Measurements from ENCODE around the gene BOLA2B.
"Not testable (repeated sequence)": the region's sequence is repeated elsewhere in the genome, so short reads cannot be mapped to it uniquely, and the experiment has no call there.

DNA sequence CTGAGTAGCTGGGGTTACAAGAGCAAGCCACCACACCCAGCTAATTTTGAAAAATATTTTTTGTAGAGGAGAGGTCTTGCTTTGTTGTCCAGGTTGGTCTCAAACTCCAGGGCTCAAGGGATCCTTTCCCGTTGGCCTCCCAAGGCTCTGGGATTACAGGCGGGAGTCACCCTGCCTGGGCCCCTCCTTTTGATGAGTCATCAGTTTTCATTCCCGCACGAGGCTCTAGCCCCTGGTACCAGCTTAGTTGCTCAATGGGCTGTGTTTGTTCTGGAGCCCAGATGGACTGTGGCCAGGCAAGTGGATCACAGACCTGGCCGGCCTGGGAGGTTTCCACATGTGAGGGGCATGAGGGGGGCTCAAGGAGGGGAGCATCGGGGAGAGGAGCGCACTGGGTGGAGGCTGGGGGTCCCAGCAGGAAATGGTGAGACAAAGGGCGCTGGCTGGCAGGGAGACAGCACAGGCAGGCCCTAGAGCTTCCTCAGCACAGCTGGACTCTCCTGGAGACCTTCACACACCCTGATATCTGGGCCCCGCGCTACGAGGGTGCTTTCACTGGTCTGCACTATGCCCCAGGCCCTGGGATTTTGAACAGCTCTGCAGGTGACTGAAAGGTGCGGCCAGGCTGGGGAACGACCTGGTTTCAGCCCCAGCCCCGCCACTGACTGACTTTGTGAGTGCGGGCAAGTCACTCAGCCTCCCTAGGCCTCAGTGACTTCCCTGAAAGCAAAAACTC is 6.3 kb upstream of the BOLA2B start:
- TF ChIP-seq, protein P1, sequence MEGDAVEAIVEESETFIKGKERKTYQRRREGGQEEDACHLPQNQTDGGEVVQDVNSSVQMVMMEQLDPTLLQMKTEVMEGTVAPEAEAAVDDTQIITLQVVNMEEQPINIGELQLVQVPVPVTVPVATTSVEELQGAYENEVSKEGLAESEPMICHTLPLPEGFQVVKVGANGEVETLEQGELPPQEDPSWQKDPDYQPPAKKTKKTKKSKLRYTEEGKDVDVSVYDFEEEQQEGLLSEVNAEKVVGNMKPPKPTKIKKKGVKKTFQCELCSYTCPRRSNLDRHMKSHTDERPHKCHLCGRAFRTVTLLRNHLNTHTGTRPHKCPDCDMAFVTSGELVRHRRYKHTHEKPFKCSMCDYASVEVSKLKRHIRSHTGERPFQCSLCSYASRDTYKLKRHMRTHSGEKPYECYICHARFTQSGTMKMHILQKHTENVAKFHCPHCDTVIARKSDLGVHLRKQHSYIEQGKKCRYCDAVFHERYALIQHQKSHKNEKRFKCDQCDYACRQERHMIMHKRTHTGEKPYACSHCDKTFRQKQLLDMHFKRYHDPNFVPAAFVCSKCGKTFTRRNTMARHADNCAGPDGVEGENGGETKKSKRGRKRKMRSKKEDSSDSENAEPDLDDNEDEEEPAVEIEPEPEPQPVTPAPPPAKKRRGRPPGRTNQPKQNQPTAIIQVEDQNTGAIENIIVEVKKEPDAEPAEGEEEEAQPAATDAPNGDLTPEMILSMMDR (IDR thresholded peaks at IDR 0.05) = not testable (repeated sequence)
- TF ChIP-seq POLR2A (IDR thresholded peaks at IDR 0.05) = not testable (repeated sequence)

Data from uterus (tissue), 2 donors.